Subcutaneous adipose tissue (tissue), 4 donors: Measurements from ENCODE around the gene PTPRD. TPM values are rescaled to one million over a fixed set of nuclear protein-coding genes. Genes with fewer than 3 reads are reported as not detected.

Source experiments
- total RNA-seq, 4 donors: library from RNA; depleted of rRNA; stranded (reverse); fragments of >200 nt; gene quantifications; one replicate each; pipeline ENCODE4 v1.1.0, GENCODE V29; 2016
- TF ChIP-seq, protein P1 (sequence below): fragments of 450-650 bp; IDR thresholded peaks from one replicate; pipeline ENCODE4 v1.5.1; 2016; ENCODE audit warnings: low read depth, mild to moderate bottlenecking, control low read depth, antibody characterized with exemption, moderate library complexity

The PTPRD gene
- total RNA-seq, 4 donors from 2014 or later, result 5.1 to 17.3 (median 12.1) TPM

- TF ChIP-seq, protein P1, sequence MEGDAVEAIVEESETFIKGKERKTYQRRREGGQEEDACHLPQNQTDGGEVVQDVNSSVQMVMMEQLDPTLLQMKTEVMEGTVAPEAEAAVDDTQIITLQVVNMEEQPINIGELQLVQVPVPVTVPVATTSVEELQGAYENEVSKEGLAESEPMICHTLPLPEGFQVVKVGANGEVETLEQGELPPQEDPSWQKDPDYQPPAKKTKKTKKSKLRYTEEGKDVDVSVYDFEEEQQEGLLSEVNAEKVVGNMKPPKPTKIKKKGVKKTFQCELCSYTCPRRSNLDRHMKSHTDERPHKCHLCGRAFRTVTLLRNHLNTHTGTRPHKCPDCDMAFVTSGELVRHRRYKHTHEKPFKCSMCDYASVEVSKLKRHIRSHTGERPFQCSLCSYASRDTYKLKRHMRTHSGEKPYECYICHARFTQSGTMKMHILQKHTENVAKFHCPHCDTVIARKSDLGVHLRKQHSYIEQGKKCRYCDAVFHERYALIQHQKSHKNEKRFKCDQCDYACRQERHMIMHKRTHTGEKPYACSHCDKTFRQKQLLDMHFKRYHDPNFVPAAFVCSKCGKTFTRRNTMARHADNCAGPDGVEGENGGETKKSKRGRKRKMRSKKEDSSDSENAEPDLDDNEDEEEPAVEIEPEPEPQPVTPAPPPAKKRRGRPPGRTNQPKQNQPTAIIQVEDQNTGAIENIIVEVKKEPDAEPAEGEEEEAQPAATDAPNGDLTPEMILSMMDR, result no peak
Measured at GRCh38 chr9:10062629-10063395, 550.0 kb downstream of the PTPRD start.

GRCh38 chr9:10059044-10059443, 553.8 kb downstream of the PTPRD start:
- TF ChIP-seq, protein P1, result no peak

DNA sequence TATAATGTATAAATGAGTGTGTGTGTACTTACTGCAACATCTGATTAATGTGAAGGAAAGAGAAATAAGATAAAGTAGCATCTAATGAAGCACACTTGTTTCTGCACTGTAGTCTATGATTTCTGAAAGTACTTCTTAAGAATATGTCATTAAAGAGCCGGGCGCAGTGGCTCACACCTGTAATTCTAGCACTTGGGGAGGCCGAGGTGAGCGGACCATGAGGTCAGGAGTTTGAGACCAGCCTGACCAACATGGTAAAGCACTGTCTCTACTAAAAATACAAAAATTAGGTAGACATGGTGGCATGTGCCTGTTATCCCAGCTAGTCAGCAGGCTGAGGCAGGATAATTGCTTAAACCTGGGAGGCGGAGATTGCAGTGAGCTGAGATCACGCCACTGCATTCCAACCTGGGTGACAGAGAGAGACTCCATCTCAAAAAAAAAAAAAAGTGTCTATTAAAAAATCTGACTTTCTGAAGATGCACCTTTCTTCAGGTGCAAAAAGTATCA, 556.9 kb downstream of the PTPRD start:
- TF ChIP-seq, protein P1, result no peak

DNA sequence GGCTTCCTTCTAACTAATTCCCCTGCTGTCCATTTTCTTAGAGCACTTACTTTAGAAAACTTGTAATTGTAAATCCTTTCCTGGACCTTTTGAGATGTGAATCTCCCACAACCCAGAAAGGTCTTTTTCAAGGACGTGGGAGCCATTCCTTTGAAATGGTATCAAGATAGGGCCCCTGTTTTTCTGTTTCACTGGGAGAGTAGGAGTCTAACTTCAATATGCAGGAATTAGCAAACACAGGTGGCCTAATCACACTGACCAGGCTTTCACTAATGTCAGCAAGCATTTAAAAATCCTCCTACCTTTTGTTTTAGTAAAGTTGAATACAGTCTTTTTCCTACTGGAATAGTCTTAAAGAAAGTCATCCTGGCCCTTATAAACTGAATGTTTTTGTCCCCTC, 558.3 kb downstream of the PTPRD start:
- TF ChIP-seq, protein P1, result no peak

- TF ChIP-seq, protein P1, result no peak
Measured at GRCh38 chr9:10052916-10053315, 559.9 kb downstream of the PTPRD start.

- TF ChIP-seq, protein P1, result no peak
Measured at GRCh38 chr9:10052181-10052580, 560.6 kb downstream of the PTPRD start.

- TF ChIP-seq, protein P1, result no peak
Measured at GRCh38 chr9:10050016-10050415, 562.8 kb downstream of the PTPRD start.
